ENCODE measurements around the gene CTNNA2. TPM values are rescaled to one million over a fixed set of nuclear protein-coding genes. Genes with fewer than 3 reads are reported as not detected.

Gene CTNNA2
- total RNA-seq, 4 donors from 2014 or later = 0.40 to 1.7 (median 1.5) TPM; not detected in 1

- Histone ChIP-seq H3K27ac (no peak overlapping the region), H3K9me3 (peaks cover 0 to 5% of the 10 kb centered on the region in 2 donors), H3K4me3 (no peak overlapping the region), H3K4me1 (no peaks in the 10 kb centered on the region), H3K27me3 (no peaks in the 10 kb centered on the region), H3K36me3 (no peaks in the 10 kb centered on the region)
- in situ Hi-C loops (cut with MboI; ENCODE audit: low pct_ligation_motif_present in 1 of 4, low pct_unique_long_range_greater_than_20kb in 1 of 4, low sequenced_read_pairs in 3 of 4) = no loop called here
- WGBS, 2 donors (ENCODE audit: low coverage in 1 of 2) = 62 to 75% methylated on average over 2 of the region's 2 CpGs
- no peak for DNase-seq
- TF ChIP-seq EP300 (IDR thresholded peaks at IDR 0.05; ENCODE audit: low read depth) (no peak), CTCF (IDR thresholded peaks at IDR 0.05) (no peak), POLR2A (IDR thresholded peaks at IDR 0.05) (no peak), POLR2AphosphoS5 (IDR thresholded peaks at IDR 0.05) (no peak)
- intact Hi-C loops (cut with DNase I; ENCODE audit: low total_unique reads) = no loop called here
Observed at GRCh38 chr2:80592106-80592505, 1079.3 kb downstream of the CTNNA2 start.

- H3K27me3 ChIP-seq = no peaks in the 10 kb centered on the region
- H3K4me3 ChIP-seq = no peak overlapping the region
- intact Hi-C loops (cut with DNase I; ENCODE audit: low total_unique reads) (no loop called here), in situ Hi-C loops (cut with MboI; ENCODE audit: low pct_ligation_motif_present in 1 of 4, low pct_unique_long_range_greater_than_20kb in 1 of 4, low sequenced_read_pairs in 3 of 4) (no loop called here)
- H3K36me3 ChIP-seq = no peaks in the 10 kb centered on the region
- H3K9me3 ChIP-seq = no peaks in the 10 kb centered on the region
- no peaks in the 10 kb centered on the region for H3K4me1 ChIP-seq
- H3K27ac ChIP-seq = no peak overlapping the region
- no peak for DNase-seq
- TF ChIP-seq CTCF (IDR thresholded peaks at IDR 0.05) = no peak
- no peak for TF ChIP-seq POLR2A (IDR thresholded peaks at IDR 0.05)
- TF ChIP-seq POLR2AphosphoS5 (IDR thresholded peaks at IDR 0.05) = no peak
- no peak for TF ChIP-seq EP300 (IDR thresholded peaks at IDR 0.05; ENCODE audit: low read depth)
Observed at GRCh38 chr2:80610108-80610507, 1097.3 kb downstream of the CTNNA2 start.

GRCh38 chr2:80621656-80622055 is 1108.8 kb downstream of the CTNNA2 start:
- Histone ChIP-seq H3K27me3 (no peaks in the 10 kb centered on the region), H3K36me3 (no peaks in the 10 kb centered on the region), H3K4me1 (no peaks in the 10 kb centered on the region), H3K27ac (no peak overlapping the region), H3K9me3 (no peaks in the 10 kb centered on the region), H3K4me3 (no peak overlapping the region)
- TF ChIP-seq POLR2A (IDR thresholded peaks at IDR 0.05) (no peak), POLR2AphosphoS5 (IDR thresholded peaks at IDR 0.05) (no peak), EP300 (IDR thresholded peaks at IDR 0.05; ENCODE audit: low read depth) (no peak), CTCF (IDR thresholded peaks at IDR 0.05) (no peak)
- DNase-seq = no peak
- intact Hi-C loops (cut with DNase I; ENCODE audit: low total_unique reads) = no loop called here
- in situ Hi-C loops (cut with MboI; ENCODE audit: low pct_ligation_motif_present in 1 of 4, low pct_unique_long_range_greater_than_20kb in 1 of 4, low sequenced_read_pairs in 3 of 4) = no loop called here
- 29 to 68% methylated on average over 2 to 3 of the region's 3 CpGs for WGBS, 2 donors (ENCODE audit: low coverage in 1 of 2)

- in situ Hi-C loops (cut with MboI; ENCODE audit: low pct_ligation_motif_present in 1 of 4, low pct_unique_long_range_greater_than_20kb in 1 of 4, low sequenced_read_pairs in 3 of 4) = no loop called here
- H3K4me3 ChIP-seq = no peak overlapping the region
- no peak for DNase-seq
- TF ChIP-seq CTCF (IDR thresholded peaks at IDR 0.05) = no peak
- TF ChIP-seq EP300 (IDR thresholded peaks at IDR 0.05; ENCODE audit: low read depth) = no peak
- intact Hi-C loops (cut with DNase I; ENCODE audit: low total_unique reads) = no loop called here
- H3K27ac ChIP-seq = no peak overlapping the region
- 46 to 52% methylated on average over 3 of the region's 3 CpGs for WGBS, 2 donors (ENCODE audit: low coverage in 1 of 2)
- H3K36me3 ChIP-seq = no peaks in the 10 kb centered on the region
- no peaks in the 10 kb centered on the region for H3K4me1 ChIP-seq
- no peaks in the 10 kb centered on the region for H3K9me3 ChIP-seq
- no peaks in the 10 kb centered on the region for H3K27me3 ChIP-seq
Observed at GRCh38 chr2:80624062-80624461, 1111.2 kb downstream of the CTNNA2 start.

Data from transverse colon (tissue), 4 donors.